ENCODE measurements around the gene SRSF1.
"Not testable (repeated sequence)": the region's sequence is repeated elsewhere in the genome, so short reads cannot be mapped to it uniquely, and the experiment has no call there.

- TF ChIP-seq CTCF (IDR thresholded peaks at IDR 0.05; ENCODE audit: poor library complexity); EZH2phosphoT487 (IDR thresholded peaks at IDR 0.05; ENCODE audit: low read depth, severe bottlenecking, unreplicated experiment): not testable (repeated sequence)
Measured at GRCh38 chr17:58044256-58044655, 37.2 kb upstream of the SRSF1 start.
